OCI-LY1 (cell line): ENCODE measurements around the gene TTC28.

ENCODE experiments used
- EZH2 ChIP-seq: fragments of 200-600 bp; sonication (generic), shearing (Covaris generic); IDR thresholded peaks from 2 replicates; pipeline ENCODE4 v1.8.0; 2017; ENCODE audit warnings: borderline replicate concordance, mixed run types, mild to moderate bottlenecking, antibody characterized with exemption, low read length, moderate library complexity, mixed read lengths
- TF ChIP-seq, protein P1 (sequence below): fragments of 200-600 bp; sonication (generic), shearing (Covaris generic); IDR thresholded peaks from 2 replicates; pipeline ENCODE4 v1.5.1; 2017; ENCODE audit warnings: mild to moderate bottlenecking, antibody characterized with exemption, low read length, moderate library complexity, mixed read lengths

DNA sequence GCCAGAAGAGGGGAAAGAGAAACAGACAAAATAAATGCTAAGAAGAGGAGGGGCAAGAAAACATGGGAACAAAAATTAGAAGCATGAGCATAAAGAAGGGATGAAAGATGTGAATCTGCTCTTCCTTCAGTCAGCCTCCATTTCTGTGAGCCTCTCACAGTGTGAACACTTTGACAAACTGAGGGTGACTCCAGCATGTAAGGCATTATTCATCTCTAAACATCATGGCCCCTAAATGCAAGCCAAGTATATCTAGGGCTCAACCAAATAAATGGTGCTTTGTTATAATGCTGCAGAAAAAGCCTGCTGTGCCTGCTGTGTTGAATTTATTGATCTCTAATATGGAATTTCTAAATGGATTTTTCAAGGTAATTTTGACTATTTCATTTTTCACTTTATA is 281.3 kb downstream of the TTC28 start:
- TF ChIP-seq, protein P1, sequence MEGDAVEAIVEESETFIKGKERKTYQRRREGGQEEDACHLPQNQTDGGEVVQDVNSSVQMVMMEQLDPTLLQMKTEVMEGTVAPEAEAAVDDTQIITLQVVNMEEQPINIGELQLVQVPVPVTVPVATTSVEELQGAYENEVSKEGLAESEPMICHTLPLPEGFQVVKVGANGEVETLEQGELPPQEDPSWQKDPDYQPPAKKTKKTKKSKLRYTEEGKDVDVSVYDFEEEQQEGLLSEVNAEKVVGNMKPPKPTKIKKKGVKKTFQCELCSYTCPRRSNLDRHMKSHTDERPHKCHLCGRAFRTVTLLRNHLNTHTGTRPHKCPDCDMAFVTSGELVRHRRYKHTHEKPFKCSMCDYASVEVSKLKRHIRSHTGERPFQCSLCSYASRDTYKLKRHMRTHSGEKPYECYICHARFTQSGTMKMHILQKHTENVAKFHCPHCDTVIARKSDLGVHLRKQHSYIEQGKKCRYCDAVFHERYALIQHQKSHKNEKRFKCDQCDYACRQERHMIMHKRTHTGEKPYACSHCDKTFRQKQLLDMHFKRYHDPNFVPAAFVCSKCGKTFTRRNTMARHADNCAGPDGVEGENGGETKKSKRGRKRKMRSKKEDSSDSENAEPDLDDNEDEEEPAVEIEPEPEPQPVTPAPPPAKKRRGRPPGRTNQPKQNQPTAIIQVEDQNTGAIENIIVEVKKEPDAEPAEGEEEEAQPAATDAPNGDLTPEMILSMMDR, result no peak
- TF ChIP-seq EZH2, result no peak
